Vagina (tissue), 2 donors: Measurements from ENCODE around the gene MYO9A. TPM values are rescaled to one million over a fixed set of nuclear protein-coding genes. Genes with fewer than 3 reads are reported as not detected.

ENCODE experiments used
- DNase-seq, 2 donors: peaks; one replicate each; pipeline ENCODE4 v3.0.0-alpha.2; 2017; ENCODE audit errors: extremely low spot score in 2 of 2
- H3K27ac ChIP-seq: fragments of 200-600 bp; sonication (generic); one replicate; pipeline ENCODE4 v1.5.1; 2019
- H3K27me3 ChIP-seq: fragments of 200-600 bp; sonication (generic); one replicate; pipeline ENCODE4 v1.5.1; 2019
- H3K36me3 ChIP-seq, 2 donors: fragments of 200-600 bp; sonication (generic); one replicate each; pipeline ENCODE4 v1.5.1; 2017 to 2019
- H3K4me1 ChIP-seq: fragments of 200-600 bp; sonication (generic); one replicate; pipeline ENCODE4 v1.5.1; 2019
- H3K4me3 ChIP-seq, 2 donors: fragments of 200-600 bp; sonication (generic); 1 replicate in 1 of 2; 2 replicates in 1 of 2; pipeline ENCODE4 v1.5.1; 2016 to 2019
- H3K9me3 ChIP-seq: fragments of 200-600 bp; sonication (generic); one replicate; pipeline ENCODE4 v1.5.1; 2019
- POLR2A ChIP-seq, 2 donors: fragments of 450-650 bp; IDR thresholded peaks; one replicate each; pipeline ENCODE4 v1.6.1; 2017; ENCODE audit warnings: antibody characterized with exemption in 2 of 2, mild to moderate bottlenecking in 2 of 2, moderate library complexity in 2 of 2
- POLR2AphosphoS5 ChIP-seq, 2 donors: sonication (generic); formaldehyde crosslinking; IDR thresholded peaks; one replicate each; pipeline ENCODE4 v1.9.0; 2017; ENCODE audit warnings: antibody characterized with exemption in 2 of 2, mild to moderate bottlenecking in 2 of 2, low read depth in 1 of 2; ENCODE audit not compliant: insufficient read depth in 1 of 2
- intact Hi-C: fragments of 100-400 bp; cut with DNase I; formaldehyde crosslinking; loops from one replicate; pipeline ENCODE4 v1.15.1; 2023
- total RNA-seq: library from RNA; depleted of rRNA; stranded (reverse); fragments of >200 nt; gene quantifications from one replicate; pipeline ENCODE4 v1.2.3, GENCODE V29; 2016
- TF ChIP-seq, protein P1 (sequence below), 3 experiments: fragments of 450-650 bp in 2 of 3; fragments of 200-600 bp in 1 of 3; sonication (generic) in 1 of 3; IDR thresholded peaks; one replicate each; pipeline ENCODE4 v1.5.1; 2017 to 2019; ENCODE audit warnings: antibody characterized with exemption in 3 of 3, mild to moderate bottlenecking in 2 of 3, moderate library complexity in 2 of 3

The MYO9A gene
- total RNA-seq, 1 donor from 2014 or later = 50.3 TPM

DNA sequence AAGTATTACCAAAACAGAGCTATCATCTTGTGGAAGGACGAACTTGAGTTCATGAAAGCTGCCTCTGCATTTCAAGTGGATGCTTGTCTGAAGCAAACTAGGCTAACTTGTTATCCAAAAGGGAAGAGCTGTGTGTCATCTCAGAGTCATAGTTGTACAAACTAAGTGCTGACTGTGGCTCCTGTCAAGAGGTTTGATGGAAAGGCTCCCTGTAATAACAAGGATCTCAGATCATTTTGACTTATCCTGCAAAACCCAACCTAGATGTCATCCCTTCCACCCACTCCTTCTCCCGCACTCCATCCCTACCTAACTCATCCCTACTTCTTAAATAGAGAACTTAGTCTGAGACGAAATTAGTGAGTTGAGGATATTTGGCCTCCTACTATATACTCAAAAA is 196.8 kb downstream of the MYO9A start:
- DNase-seq = no peak
- Histone ChIP-seq H3K4me3 (no peak overlapping the region), H3K4me1 (no peaks in the 10 kb centered on the region), H3K27ac (no peak overlapping the region), H3K27me3 (no peaks in the 10 kb centered on the region), H3K9me3 (no peaks in the 10 kb centered on the region), H3K36me3 (no peaks in the 10 kb centered on the region)
- TF ChIP-seq POLR2A (IDR thresholded peaks at IDR 0.05) (no peak), POLR2AphosphoS5 (IDR thresholded peaks at IDR 0.05; ENCODE audit: insufficient read depth in 1 of 2, low read depth in 1 of 2) (peak in 1 of 2 donors; percentile 11)
- TF ChIP-seq, protein P1, sequence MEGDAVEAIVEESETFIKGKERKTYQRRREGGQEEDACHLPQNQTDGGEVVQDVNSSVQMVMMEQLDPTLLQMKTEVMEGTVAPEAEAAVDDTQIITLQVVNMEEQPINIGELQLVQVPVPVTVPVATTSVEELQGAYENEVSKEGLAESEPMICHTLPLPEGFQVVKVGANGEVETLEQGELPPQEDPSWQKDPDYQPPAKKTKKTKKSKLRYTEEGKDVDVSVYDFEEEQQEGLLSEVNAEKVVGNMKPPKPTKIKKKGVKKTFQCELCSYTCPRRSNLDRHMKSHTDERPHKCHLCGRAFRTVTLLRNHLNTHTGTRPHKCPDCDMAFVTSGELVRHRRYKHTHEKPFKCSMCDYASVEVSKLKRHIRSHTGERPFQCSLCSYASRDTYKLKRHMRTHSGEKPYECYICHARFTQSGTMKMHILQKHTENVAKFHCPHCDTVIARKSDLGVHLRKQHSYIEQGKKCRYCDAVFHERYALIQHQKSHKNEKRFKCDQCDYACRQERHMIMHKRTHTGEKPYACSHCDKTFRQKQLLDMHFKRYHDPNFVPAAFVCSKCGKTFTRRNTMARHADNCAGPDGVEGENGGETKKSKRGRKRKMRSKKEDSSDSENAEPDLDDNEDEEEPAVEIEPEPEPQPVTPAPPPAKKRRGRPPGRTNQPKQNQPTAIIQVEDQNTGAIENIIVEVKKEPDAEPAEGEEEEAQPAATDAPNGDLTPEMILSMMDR (IDR thresholded peaks at IDR 0.05) = no peak
- intact Hi-C loops = no loop called here

- no peak overlapping the region for H3K4me3 ChIP-seq
- no peaks in the 10 kb centered on the region for H3K36me3 ChIP-seq
- no peaks in the 10 kb centered on the region for H3K9me3 ChIP-seq
- H3K27ac ChIP-seq = no peak overlapping the region
- DNase-seq = no peak
- intact Hi-C loops = no loop called here
- TF ChIP-seq POLR2AphosphoS5 (IDR thresholded peaks at IDR 0.05; ENCODE audit: insufficient read depth in 1 of 2, low read depth in 1 of 2) (no peak), POLR2A (IDR thresholded peaks at IDR 0.05) (no peak)
- TF ChIP-seq, protein P1 (IDR thresholded peaks at IDR 0.05) = no peak
- H3K4me1 ChIP-seq = no peaks in the 10 kb centered on the region
- no peaks in the 10 kb centered on the region for H3K27me3 ChIP-seq
These were observed 197.4 kb downstream of the MYO9A start for GRCh38 chr15:71920573-71920972.

GRCh38 chr15:71916834-71917233 is 201.1 kb downstream of the MYO9A start:
- no peak overlapping the region for H3K4me3 ChIP-seq
- no peaks in the 10 kb centered on the region for H3K9me3 ChIP-seq
- H3K27ac ChIP-seq = no peak overlapping the region
- DNase-seq = no peak
- intact Hi-C loops = no loop called here
- TF ChIP-seq, protein P1 (IDR thresholded peaks at IDR 0.05) = no peak
- no peak for TF ChIP-seq POLR2AphosphoS5 (IDR thresholded peaks at IDR 0.05; ENCODE audit: insufficient read depth in 1 of 2, low read depth in 1 of 2)
- TF ChIP-seq POLR2A (IDR thresholded peaks at IDR 0.05) = no peak
- H3K36me3 ChIP-seq = peaks cover 0 to 3% of the 10 kb centered on the region in 2 donors
- H3K4me1 ChIP-seq = no peaks in the 10 kb centered on the region
- H3K27me3 ChIP-seq = no peaks in the 10 kb centered on the region

- Histone ChIP-seq H3K27ac (no peak overlapping the region), H3K27me3 (no peaks in the 10 kb centered on the region), H3K36me3 (peaks cover 0 to 8% of the 10 kb centered on the region in 2 donors), H3K4me3 (no peak overlapping the region), H3K9me3 (no peaks in the 10 kb centered on the region), H3K4me1 (no peaks in the 10 kb centered on the region)
- intact Hi-C loops = no loop called here
- TF ChIP-seq POLR2AphosphoS5 (IDR thresholded peaks at IDR 0.05; ENCODE audit: insufficient read depth in 1 of 2, low read depth in 1 of 2) (no peak), POLR2A (IDR thresholded peaks at IDR 0.05) (no peak)
- TF ChIP-seq, protein P1 (IDR thresholded peaks at IDR 0.05) = no peak
- no peak for DNase-seq
These were observed 203.9 kb downstream of the MYO9A start for GRCh38 chr15:71914092-71914491.

DNA sequence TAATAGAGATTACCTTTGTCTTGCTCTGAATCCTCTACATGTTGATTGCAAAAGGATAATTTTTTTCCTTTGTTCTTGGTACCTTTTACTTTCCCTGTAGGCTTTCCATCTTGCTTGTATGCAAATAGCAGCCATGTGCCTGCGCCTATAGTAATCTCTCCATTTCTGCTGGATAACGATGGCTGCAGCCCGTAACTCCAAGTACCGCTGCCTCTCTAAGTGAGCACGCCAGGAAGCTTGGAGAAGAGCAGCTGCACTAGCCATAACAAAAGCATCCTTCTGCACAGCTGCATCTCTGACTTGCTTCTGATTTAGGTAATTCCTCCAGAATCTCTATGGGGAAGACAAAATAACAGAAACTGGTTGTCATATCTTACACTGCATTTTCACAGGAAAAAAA is 218.3 kb downstream of the MYO9A start:
- no peak for DNase-seq
- no peak overlapping the region for H3K27ac ChIP-seq
- intact Hi-C loops = no loop called here
- H3K27me3 ChIP-seq = no peaks in the 10 kb centered on the region
- no peak for TF ChIP-seq POLR2AphosphoS5 (IDR thresholded peaks at IDR 0.05; ENCODE audit: insufficient read depth in 1 of 2, low read depth in 1 of 2)
- TF ChIP-seq POLR2A (IDR thresholded peaks at IDR 0.05) = no peak
- TF ChIP-seq, protein P1 (IDR thresholded peaks at IDR 0.05) = no peak
- H3K4me3 ChIP-seq = no peak overlapping the region
- no peaks in the 10 kb centered on the region for H3K4me1 ChIP-seq
- H3K36me3 ChIP-seq = peaks cover 0 to 26% of the 10 kb centered on the region in 2 donors
- H3K9me3 ChIP-seq = no peaks in the 10 kb centered on the region
